Suprapubic skin (tissue), 4 donors: Measurements from ENCODE around the gene STPG2.

Experiments
- CTCF ChIP-seq, 2 donors: fragments of 200-600 bp in 1 of 2; fragments of 450-650 bp in 1 of 2; sonication (generic) in 1 of 2; IDR thresholded peaks; one replicate each; pipeline ENCODE4 v1.5.1; 2016 to 2019; ENCODE audit warnings: antibody characterized with exemption in 2 of 2, mild to moderate bottlenecking in 1 of 2, moderate library complexity in 1 of 2
- EP300 ChIP-seq: sonication (generic); formaldehyde crosslinking; IDR thresholded peaks from one replicate; pipeline ENCODE4 v1.6.1; 2017; ENCODE audit warnings: antibody characterized with exemption
- POLR2A ChIP-seq, 2 donors: fragments of 450-650 bp; IDR thresholded peaks; one replicate each; pipeline ENCODE4 v1.6.1; 2017; ENCODE audit warnings: antibody characterized with exemption in 2 of 2, mild to moderate bottlenecking in 2 of 2, moderate library complexity in 2 of 2
- POLR2AphosphoS5 ChIP-seq, 3 donors: sonication (generic); formaldehyde crosslinking; IDR thresholded peaks; one replicate each; pipeline ENCODE4 v1.6.1; 2017; ENCODE audit warnings: antibody characterized with exemption in 3 of 3

GRCh38 chr4:98068495-98068894 is 74.8 kb downstream of the STPG2 start:
- TF ChIP-seq POLR2A (IDR thresholded peaks at IDR 0.05), result no peak
- TF ChIP-seq CTCF (IDR thresholded peaks at IDR 0.05), result no peak
- no peak for TF ChIP-seq EP300
- TF ChIP-seq POLR2AphosphoS5 (IDR thresholded peaks at IDR 0.05), result no peak
